Stomach smooth muscle (tissue), 2 donors: ENCODE data around the gene SDK2.

Experiments used
- H3K27ac ChIP-seq: one replicate; pipeline ENCODE4 v1.7.0; 2013; ENCODE audit warnings: mild to moderate bottlenecking, low read length, inconsistent platforms
- H3K27me3 ChIP-seq, 2 donors: one replicate each; pipeline ENCODE4 v1.7.0; 2013; ENCODE audit warnings: low read length in 2 of 2; ENCODE audit not compliant: insufficient read depth in 2 of 2, control insufficient read depth in 1 of 2
- H3K36me3 ChIP-seq, 2 donors: one replicate each; pipeline ENCODE4 v1.7.0; 2013; ENCODE audit warnings: low read length in 2 of 2; ENCODE audit not compliant: control insufficient read depth in 2 of 2, insufficient read depth in 2 of 2
- H3K4me1 ChIP-seq: one replicate; pipeline ENCODE4 v1.7.0; 2013; ENCODE audit warnings: low read length; ENCODE audit not compliant: control insufficient read depth, insufficient read depth
- H3K4me3 ChIP-seq, 2 donors: one replicate each; pipeline ENCODE4 v1.7.0; 2013; ENCODE audit warnings: low read length in 2 of 2
- H3K9ac ChIP-seq, 2 donors: one replicate each; pipeline ENCODE4 v1.7.0; 2013; ENCODE audit warnings: low read length in 2 of 2, mild to moderate bottlenecking in 1 of 2
- H3K9me3 ChIP-seq, 2 donors: one replicate each; pipeline ENCODE4 v1.7.0; 2013; ENCODE audit warnings: low read length in 2 of 2; ENCODE audit not compliant: control insufficient read depth in 2 of 2
- donor health status: healthy.
- donor health status: Pancreatic carcinoma.

Gene SDK2

GRCh38 chr17:73495641-73496040 is 148.6 kb downstream of the SDK2 start:
- H3K9ac ChIP-seq = no peak overlapping the region
- no peak overlapping the region for H3K27ac ChIP-seq
- H3K4me3 ChIP-seq = no peak overlapping the region
- peaks cover 3 to 17% of the 10 kb centered on the region in 2 donors for H3K27me3 ChIP-seq
- H3K36me3 ChIP-seq = no peaks in the 10 kb centered on the region
- H3K4me1 ChIP-seq = no peaks in the 10 kb centered on the region
- H3K9me3 ChIP-seq = no peaks in the 10 kb centered on the region

- Histone ChIP-seq H3K27ac (no peak overlapping the region), H3K4me1 (no peaks in the 10 kb centered on the region), H3K4me3 (no peak overlapping the region), H3K9ac (no peak overlapping the region), H3K9me3 (no peaks in the 10 kb centered on the region), H3K36me3 (no peaks in the 10 kb centered on the region), H3K27me3 (peaks cover 3 to 14% of the 10 kb centered on the region in 2 donors)
Measured at GRCh38 chr17:73494950-73495349, 149.3 kb downstream of the SDK2 start.

- H3K4me1 ChIP-seq = no peaks in the 10 kb centered on the region
- no peaks in the 10 kb centered on the region for H3K36me3 ChIP-seq
- no peaks in the 10 kb centered on the region for H3K9me3 ChIP-seq
- H3K4me3 ChIP-seq = no peak overlapping the region
- H3K9ac ChIP-seq = no peak overlapping the region
- no peak overlapping the region for H3K27ac ChIP-seq
- peaks cover 3 to 13% of the 10 kb centered on the region in 2 donors for H3K27me3 ChIP-seq
Measured at GRCh38 chr17:73493956-73494926, 150.0 kb downstream of the SDK2 start.

GRCh38 chr17:73492821-73493814 is 151.1 kb downstream of the SDK2 start:
- Histone ChIP-seq H3K36me3 (no peaks in the 10 kb centered on the region), H3K27ac (no peak overlapping the region), H3K4me3 (no peak overlapping the region), H3K27me3 (peaks cover 3 to 10% of the 10 kb centered on the region in 2 donors), H3K9me3 (no peaks in the 10 kb centered on the region), H3K9ac (no peak overlapping the region), H3K4me1 (no peaks in the 10 kb centered on the region)

GRCh38 chr17:73492125-73492820 is 152.0 kb downstream of the SDK2 start:
- Histone ChIP-seq H3K9me3 (no peaks in the 10 kb centered on the region), H3K36me3 (no peaks in the 10 kb centered on the region), H3K27me3 (peaks cover 3 to 10% of the 10 kb centered on the region in 2 donors)

GRCh38 chr17:73491648-73492047 is 152.6 kb downstream of the SDK2 start:
- H3K9ac ChIP-seq = no peak overlapping the region
- H3K27me3 ChIP-seq = peaks cover 3 to 10% of the 10 kb centered on the region in 2 donors

More at GRCh38 chr17:73492125-73492820, 152.0 kb downstream of the SDK2 start:
- Histone ChIP-seq H3K27ac (no peak overlapping the region), H3K4me1 (no peaks in the 10 kb centered on the region), H3K4me3 (no peak overlapping the region), H3K9ac (no peak overlapping the region)

GRCh38 chr17:73490851-73491250 is 153.4 kb downstream of the SDK2 start:
- Histone ChIP-seq H3K27ac (no peak overlapping the region), H3K9me3 (no peaks in the 10 kb centered on the region), H3K4me3 (no peak overlapping the region), H3K36me3 (no peaks in the 10 kb centered on the region), H3K4me1 (no peaks in the 10 kb centered on the region), H3K27me3 (peaks cover 0 to 6% of the 10 kb centered on the region in 2 donors), H3K9ac (no peak overlapping the region)

More at GRCh38 chr17:73491648-73492047, 152.6 kb downstream of the SDK2 start:
- Histone ChIP-seq H3K36me3 (no peaks in the 10 kb centered on the region), H3K27ac (no peak overlapping the region), H3K4me1 (no peaks in the 10 kb centered on the region), H3K4me3 (no peak overlapping the region), H3K9me3 (no peaks in the 10 kb centered on the region)

- Histone ChIP-seq H3K27ac (no peak overlapping the region), H3K4me3 (no peak overlapping the region), H3K4me1 (no peaks in the 10 kb centered on the region), H3K36me3 (no peaks in the 10 kb centered on the region), H3K9me3 (peaks cover 0 to 7% of the 10 kb centered on the region in 2 donors), H3K9ac (no peak overlapping the region), H3K27me3 (peaks cover 0 to 5% of the 10 kb centered on the region in 2 donors)
Measured at GRCh38 chr17:73489991-73490390, 154.3 kb downstream of the SDK2 start.

GRCh38 chr17:73489333-73489732 is 154.9 kb downstream of the SDK2 start:
- Histone ChIP-seq H3K9me3 (peaks cover 0 to 9% of the 10 kb centered on the region in 2 donors), H3K4me3 (no peak overlapping the region), H3K9ac (no peak overlapping the region), H3K27ac (no peak overlapping the region), H3K36me3 (no peaks in the 10 kb centered on the region), H3K27me3 (peaks cover 0 to 6% of the 10 kb centered on the region in 2 donors), H3K4me1 (no peaks in the 10 kb centered on the region)

- Histone ChIP-seq H3K27ac (no peak overlapping the region), H3K36me3 (no peaks in the 10 kb centered on the region), H3K4me1 (no peaks in the 10 kb centered on the region), H3K4me3 (no peak overlapping the region), H3K27me3 (peaks cover 0 to 3% of the 10 kb centered on the region in 2 donors), H3K9ac (no peak overlapping the region), H3K9me3 (peaks cover 0 to 9% of the 10 kb centered on the region in 2 donors)
Measured at GRCh38 chr17:73485130-73485529, 159.1 kb downstream of the SDK2 start.
